GM19193 (cell line): ENCODE results near the gene KREMEN2.

ENCODE experiments used
- POLR2A ChIP-seq: IDR thresholded peaks from 4 replicates; pipeline ENCODE4 v1.6.1; 2011; ENCODE audit not compliant: insufficient read depth, insufficient read length; ENCODE audit errors: extremely low read depth

KREMEN2 gene

GRCh38 chr16:2955779-2956578 lies 8.1 kb upstream of the KREMEN2 start:
- no peak for TF ChIP-seq POLR2A

DNA sequence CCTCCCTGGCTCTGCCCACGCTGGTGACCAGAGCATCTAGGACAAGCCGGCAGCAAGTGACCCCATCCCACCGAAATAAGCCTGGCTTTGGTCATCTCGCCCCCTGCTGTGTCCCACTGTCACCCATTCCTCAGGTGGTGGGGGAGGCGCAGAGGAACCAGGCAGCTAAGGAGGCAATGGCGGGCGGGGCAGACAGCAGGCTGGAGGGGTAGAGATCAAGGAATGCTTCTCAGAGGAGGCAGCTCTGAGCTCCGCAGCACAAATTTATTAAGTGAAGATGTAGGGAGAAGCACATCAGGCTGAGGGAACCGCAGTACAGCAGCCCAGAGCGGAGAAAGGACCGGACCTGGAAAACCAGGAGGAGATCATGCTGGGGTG lies 7.5 kb upstream of the KREMEN2 start:
- no peak for TF ChIP-seq POLR2A

GRCh38 chr16:2959206-2959605 lies 4.9 kb upstream of the KREMEN2 start:
- no peak for TF ChIP-seq POLR2A

GRCh38 chr16:2960183-2961010 lies 3.7 kb upstream of the KREMEN2 start:
- TF ChIP-seq POLR2A = no peak

DNA sequence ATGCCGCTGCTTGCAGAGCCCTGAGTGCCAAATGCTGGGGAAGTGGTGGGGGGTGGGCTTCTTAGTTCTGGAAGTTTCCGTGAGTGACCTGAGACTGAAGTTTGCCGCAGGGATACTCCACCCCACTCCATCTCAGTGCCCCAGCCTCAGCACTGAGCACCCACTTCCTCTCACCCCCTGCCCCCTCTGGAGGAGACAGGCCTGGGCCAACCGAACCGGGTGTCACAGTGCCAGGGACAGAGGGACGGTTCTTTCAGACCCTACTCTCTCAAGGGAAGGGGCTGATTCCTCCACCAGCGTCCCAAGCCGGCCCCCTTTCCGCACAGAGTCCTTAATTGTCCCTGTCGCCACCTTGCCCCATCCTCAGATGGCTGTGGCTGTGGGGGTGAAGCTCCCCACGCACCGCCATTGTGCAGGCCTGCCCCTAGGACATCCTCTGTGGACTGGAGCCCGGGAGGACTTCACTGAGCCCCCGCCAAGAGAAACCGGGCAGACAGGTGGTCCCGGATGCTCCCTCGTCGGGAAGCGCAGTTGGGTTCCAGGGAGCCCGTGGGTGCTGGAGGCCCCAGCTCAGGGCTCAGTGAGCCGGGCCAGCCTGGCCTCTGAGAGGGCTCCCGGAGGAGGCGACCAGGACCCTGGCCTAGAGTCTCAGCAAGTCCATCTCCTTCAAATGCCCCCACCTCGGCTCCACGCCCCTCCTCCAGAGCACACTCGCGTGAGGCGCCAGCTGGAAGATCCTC lies 1.6 kb upstream of the KREMEN2 start:
- TF ChIP-seq POLR2A = no peak

DNA sequence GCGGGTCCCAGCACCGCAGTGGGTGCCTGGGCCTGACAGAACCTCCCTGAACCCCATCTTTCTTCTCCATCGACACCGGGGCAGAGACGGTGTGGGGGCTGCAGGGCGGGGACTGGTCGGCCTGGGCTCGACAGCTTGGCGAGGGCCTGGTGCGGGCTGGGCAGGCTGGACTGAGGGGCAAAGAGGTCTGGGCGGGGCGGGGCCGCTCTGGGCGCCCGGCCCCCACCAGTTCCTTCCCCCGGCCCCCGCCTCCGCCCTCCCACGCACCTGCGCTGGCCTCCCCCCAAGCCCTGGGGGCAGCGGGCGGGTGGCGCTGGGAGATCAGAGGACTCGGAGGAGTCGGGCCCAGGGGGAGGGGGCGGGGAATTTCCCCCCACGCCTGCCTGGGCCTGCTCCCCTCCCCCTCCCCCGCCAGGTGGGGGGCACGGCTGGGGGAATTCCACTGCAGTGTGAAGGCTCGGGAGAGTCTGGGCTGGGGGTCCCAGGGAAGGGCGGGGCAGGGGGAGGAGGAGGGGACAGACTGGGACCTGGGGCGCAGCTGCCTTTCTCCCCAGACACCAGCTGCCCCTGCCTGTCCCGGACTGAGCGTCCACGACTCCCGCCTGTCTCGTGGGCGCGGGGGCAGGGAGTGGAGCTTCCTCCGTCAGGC lies 877 bp upstream of the KREMEN2 start:
- TF ChIP-seq POLR2A = no peak

DNA sequence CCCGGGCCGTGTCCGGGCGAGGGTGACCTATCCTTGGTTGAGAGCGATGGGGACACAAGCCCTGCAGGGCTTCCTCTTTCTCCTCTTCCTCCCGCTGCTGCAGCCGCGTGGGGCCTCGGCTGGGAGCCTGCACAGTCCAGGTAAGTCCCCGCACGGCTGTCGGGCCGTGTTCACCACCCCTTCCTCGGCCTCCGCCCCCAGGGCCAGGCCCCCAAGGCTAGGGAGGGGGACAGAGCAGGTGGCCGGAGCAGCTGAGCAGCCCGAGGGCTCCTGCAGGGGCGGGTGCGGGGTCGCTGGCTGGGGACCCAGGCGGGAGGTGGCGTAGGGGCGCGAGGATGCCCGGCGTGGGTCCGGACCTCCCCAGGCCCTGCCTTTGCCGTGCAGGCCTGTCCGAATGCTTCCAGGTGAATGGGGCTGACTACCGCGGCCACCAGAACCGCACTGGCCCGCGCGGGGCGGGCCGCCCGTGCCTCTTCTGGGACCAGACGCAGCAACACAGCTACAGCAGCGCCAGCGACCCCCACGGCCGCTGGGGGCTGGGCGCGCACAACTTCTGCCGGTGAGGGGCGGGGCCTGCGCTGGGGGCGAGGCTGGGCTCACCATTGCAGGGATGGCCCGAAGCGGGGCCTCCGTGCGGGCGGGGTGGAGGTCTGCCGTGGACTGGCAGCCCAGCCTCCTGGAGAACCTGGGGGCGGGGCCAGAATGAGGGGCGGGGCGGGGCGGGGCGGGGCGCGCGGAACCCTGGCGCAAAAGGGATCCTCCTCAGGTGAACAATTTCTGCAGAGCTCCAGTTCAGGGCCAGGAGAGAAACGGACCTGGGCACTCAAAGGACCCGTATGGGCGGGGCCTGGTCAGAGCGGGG lies 631 bp downstream of the KREMEN2 start:
- TF ChIP-seq POLR2A = no peak

DNA sequence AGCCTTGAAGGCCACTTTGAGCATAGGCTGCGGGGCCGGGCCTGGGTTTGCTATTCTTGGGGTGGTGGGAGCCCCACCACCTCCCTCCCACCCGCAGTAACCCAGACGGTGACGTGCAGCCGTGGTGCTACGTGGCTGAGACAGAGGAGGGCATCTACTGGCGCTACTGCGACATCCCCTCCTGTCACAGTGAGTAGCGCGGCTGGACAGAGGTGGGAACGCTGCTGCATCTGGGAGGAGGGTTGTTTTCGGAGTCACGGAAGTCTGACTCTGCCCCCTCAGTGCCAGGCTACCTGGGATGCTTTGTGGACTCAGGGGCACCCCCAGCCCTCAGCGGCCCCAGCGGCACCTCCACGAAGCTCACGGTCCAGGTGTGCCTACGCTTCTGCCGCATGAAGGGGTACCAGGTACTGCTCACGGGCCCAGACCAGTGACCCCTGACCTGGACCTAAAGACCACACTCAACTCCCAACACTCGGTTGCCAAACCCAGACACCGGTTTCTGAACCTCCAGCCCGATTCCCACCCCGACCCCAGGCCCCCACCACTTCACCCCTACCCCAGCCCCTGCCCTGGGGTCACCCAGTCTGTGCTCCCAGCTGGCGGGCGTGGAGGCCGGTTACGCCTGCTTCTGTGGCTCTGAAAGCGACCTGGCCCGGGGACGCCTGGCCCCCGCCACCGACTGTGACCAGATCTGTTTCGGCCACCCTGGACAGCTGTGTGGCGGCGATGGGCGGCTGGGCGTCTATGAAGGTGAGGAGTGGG lies 2.1 kb downstream of the KREMEN2 start:
- no peak for TF ChIP-seq POLR2A

DNA sequence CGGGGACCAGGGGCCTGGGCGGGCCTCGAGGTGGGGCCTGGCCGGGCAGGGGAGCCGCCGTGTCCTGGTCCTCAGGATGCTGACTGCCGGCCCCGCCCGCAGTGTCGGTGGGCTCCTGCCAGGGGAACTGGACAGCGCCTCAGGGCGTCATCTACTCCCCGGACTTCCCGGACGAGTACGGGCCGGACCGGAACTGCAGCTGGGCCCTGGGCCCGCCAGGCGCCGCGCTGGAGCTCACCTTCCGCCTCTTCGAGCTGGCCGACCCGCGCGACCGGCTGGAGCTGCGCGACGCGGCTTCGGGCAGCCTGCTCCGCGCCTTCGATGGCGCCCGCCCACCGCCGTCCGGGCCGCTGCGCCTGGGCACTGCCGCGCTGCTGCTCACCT lies 2.7 kb downstream of the KREMEN2 start:
- TF ChIP-seq POLR2A = no peak

- TF ChIP-seq POLR2A = no peak
Measured at GRCh38 chr16:2967211-2967631, 3.1 kb downstream of the KREMEN2 start.

GRCh38 chr16:2967721-2968161 lies 3.7 kb downstream of the KREMEN2 start:
- TF ChIP-seq POLR2A = no peak

GRCh38 chr16:2968368-2968737 lies 4.3 kb downstream of the KREMEN2 start:
- no peak for TF ChIP-seq POLR2A
